Raji (cell line): Measurements from ENCODE around the gene TTC23L.

Source experiments
- POLR2A ChIP-seq: IDR thresholded peaks from 2 replicates; pipeline ENCODE4 v1.6.1; 2011; ENCODE audit warnings: low read depth, low read length, control low read depth; ENCODE audit not compliant: insufficient read depth

Gene TTC23L

GRCh38 chr5:34918025-34918424 is 79.1 kb downstream of the TTC23L start:
- no peak for TF ChIP-seq POLR2A

- TF ChIP-seq POLR2A = no peak
These were observed 80.1 kb downstream of the TTC23L start for GRCh38 chr5:34919077-34919476.

DNA sequence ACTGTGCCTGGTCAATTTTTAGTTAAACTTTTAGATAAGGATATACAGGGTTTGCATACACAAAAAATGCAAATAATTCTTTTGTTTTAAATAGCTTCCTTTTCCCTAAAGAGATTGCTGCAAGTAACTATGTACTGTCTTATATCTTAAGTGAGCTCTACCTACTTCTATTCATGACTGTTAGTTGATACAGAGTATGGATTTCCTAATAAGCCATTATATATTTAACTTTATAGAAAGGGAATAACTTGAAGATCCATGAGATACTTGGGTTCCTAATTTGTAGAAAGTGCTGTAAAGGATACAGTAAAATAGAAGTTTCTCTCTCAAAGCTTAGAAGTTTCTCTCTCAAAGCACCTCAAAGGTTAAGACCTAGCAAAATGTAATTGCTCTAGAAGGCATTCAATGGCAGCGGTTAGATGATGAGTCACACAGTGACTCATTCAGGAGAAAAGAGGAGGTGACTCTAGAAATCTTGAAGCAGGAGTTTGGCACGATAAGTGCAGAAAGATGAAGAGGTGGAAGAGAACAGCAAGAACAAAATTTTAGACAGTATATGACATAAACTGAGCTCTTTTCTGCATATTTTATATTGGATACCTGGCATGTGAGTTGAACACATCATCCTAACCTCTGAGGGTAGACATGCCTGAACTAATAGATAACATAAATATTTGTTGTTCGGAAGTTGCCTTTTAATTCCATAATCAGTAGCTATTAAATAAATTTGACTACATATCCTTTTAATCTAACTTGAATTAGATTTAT is 84.9 kb downstream of the TTC23L start:
- no peak for TF ChIP-seq POLR2A

- TF ChIP-seq POLR2A = no peak
These were observed 85.5 kb downstream of the TTC23L start for GRCh38 chr5:34924462-34924765.

DNA sequence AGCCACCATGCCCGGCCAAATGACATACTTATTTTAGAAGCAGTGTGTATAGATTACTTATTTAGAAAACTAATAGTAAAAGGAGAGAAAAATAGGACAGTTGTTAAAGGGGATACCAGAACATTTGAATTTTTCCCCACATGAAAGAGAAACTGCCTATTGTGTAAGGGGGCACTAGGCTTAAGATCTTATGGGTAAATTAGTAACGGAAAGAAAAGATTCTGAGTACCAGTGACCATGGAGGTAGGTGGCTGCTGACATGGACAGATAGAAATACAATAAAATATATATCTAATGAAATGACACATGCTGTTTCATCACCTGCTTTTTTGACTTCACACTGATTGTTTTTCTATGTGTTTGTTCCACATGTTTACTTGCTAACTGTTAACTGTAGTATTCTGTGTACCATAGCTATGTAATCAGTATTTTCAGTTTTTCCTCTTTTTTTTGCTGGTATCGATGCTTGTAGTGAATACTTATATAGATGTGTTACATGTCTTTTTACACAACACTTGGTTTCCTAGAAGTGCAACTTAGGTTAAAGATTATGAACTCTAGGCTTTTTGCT is 87.4 kb downstream of the TTC23L start:
- no peak for TF ChIP-seq POLR2A

DNA sequence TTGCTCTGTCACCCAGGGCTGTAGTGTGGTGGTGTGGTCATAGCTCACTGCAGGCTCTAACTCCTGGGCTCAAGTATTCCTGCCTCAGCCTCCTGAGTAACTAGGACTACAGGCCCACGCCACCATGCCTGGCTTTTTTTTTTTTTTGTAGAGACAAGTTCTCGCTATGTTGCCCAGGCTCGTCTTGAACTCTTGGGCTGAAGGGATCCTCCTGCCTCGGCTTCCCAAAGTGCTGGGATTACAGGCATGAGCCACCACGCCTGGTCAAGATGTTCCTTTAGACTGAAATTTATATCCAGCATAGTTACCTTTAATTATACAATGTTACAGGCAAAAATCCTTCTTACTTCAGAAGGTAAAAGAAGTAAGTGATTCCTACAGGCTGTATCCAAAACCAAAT is 88.8 kb downstream of the TTC23L start:
- TF ChIP-seq POLR2A = no peak

DNA sequence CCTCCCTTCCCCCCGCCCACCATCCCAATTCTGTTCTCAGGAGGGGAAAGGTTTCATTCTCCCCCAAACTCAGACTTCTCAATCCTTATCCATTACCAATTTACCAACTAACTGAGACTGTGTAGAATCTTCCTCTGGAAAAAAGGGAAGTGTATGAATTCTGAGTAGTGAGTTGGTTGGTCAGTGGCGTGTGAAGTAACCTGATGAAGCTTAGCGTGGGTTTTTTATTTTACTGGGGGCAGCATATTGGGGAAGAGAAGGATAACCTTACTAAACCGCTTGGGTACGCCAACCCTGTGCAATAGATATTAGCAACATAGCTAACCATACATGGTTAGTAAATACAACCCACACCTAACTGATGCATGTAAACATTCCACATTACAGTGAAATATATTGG is 89.3 kb downstream of the TTC23L start:
- no peak for TF ChIP-seq POLR2A

- TF ChIP-seq POLR2A = peak; percentile 61
These were observed 90.3 kb downstream of the TTC23L start, which contains the start of gene DNAJC21 for GRCh38 chr5:34929134-34929719. Gene DNAJC21 (plus strand): TSS chr5:34929559. CDS start chr5:34929820, 261 bp downstream.

- TF ChIP-seq POLR2A = peak; percentile 45
These were observed 90.9 kb downstream of the TTC23L start for GRCh38 chr5:34929720-34930461.

- no peak for TF ChIP-seq POLR2A
These were observed 91.5 kb downstream of the TTC23L start for GRCh38 chr5:34930462-34930844.

DNA sequence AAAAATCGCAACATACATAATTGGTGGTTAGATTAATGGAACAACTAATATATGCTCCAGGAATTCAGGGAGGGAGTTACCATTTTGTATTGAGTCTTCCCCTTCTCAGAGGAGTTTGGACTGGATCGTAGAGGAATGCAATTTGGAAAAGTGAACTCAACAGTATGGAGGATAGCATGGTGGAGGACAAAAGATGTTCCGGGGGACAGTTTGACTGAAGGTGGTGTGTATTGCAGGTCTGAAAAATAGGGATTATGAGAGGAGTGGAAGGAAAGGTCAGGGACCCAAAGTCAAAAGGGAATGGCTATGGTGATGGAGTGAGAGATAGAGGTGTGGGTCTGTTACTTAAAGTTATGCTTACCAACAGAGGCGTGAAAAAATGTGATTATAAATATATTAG is 91.9 kb downstream of the TTC23L start:
- TF ChIP-seq POLR2A = no peak

GRCh38 chr5:34932947-34933346 is 94.0 kb downstream of the TTC23L start:
- TF ChIP-seq POLR2A = no peak

DNA sequence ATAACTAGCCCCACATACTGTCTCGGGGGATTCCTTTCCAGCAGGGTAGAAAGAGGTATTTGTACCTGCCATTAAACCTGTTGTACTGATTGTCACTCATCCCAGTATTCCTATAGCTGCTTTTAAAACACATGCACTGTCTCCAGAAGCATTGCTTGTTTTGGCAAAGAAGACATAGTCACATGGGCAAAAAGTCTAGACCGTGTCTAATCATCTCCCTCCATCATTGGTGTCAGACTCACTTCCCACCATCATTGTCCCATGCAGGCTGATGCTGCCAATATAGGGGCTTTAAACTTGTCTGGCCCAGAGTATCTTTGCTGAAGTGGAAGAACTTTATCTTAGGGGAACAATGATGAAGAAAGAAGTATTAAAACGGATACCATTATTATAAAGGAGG is 103.0 kb downstream of the TTC23L start:
- no peak for TF ChIP-seq POLR2A

DNA sequence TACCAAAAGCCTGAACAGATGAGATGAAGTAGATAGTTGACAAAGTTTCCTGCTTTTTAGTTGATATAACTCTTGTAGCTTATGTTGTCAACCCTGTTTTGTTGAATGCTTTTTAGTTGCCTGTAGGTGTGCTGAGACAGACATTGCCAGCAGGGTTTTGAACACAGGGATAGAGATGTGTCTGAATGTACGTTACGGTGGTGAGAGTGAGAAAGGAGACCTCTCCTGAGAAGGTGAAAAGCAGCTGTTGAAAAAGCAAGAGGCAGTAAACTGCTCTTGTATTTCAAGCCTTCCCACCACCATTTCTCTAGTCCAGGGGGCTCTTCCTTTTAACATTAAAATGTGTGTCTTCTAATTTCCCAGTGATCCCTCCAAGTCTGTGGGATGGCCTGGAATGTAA is 105.1 kb downstream of the TTC23L start:
- TF ChIP-seq POLR2A = no peak

GRCh38 chr5:34944460-34945047 is 105.6 kb downstream of the TTC23L start:
- TF ChIP-seq POLR2A = no peak
